NCI-H2171 treated with DMSO at 0.1 percent for 48 hours (cell line): Measurements from ENCODE around the gene NARF.
"Not testable (repeated sequence)": the region's sequence is repeated elsewhere in the genome, so short reads cannot be mapped to it uniquely, and the experiment has no call there.

ENCODE experiments used
- DNase-seq: peaks from one replicate; lab custom pipeline; 2025; lab: John Stamatoyannopoulos, UW

Gene NARF

DNA sequence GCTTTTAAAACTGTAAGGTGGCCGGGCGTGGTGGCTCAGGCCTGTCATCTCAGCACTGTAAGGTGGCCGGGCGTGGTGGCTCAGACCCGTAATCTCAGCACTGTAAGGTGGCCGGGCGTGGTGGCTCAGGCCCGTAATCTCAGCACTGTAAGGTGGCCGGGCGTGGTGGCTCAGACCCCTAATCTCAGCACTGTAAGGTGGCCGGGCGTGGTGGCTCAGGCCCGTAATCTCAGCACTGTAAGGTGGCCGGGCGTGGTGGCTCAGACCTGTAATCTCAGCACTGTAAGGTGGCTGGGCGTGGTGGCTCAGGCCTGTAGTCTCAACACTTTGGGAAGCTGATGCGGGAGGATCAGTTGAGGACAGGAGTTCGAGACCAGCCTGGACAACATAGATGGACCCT, 80.5 kb downstream of the NARF start:
- DNase-seq = not testable (repeated sequence)
